ENCODE data around the gene ITPA. TPM values are rescaled to one million over a fixed set of nuclear protein-coding genes. Genes with fewer than 3 reads are reported as not detected.

The ITPA gene
- total RNA-seq, 4 donors from 2014 or later = 15.0 to 95.7 (median 39.6) TPM

- Histone ChIP-seq H3K27ac (no peak overlapping the region), H3K4me1 (peaks cover 0 to 6% (median 0%) of the 10 kb centered on the region in 4 donors), H3K9me3 (no peaks in the 10 kb centered on the region), H3K4me3 (no peak overlapping the region), H3K36me3 (no peaks in the 10 kb centered on the region), H3K27me3 (no peaks in the 10 kb centered on the region)
- TF ChIP-seq POLR2A (IDR thresholded peaks at IDR 0.05) (no peak), EP300 (IDR thresholded peaks at IDR 0.05; ENCODE audit: low read depth) (no peak), POLR2AphosphoS5 (IDR thresholded peaks at IDR 0.05) (no peak), CTCF (IDR thresholded peaks at IDR 0.05) (no peak)
- WGBS, 2 donors (ENCODE audit: low coverage in 1 of 2) = 80% methylated on average over 7 of the region's 7 CpGs; no CpG with 5 or more reads in 1 of the 2 donors
- no peak for DNase-seq
- intact Hi-C loops (cut with DNase I; ENCODE audit: low total_unique reads) (no loop called here), in situ Hi-C loops (cut with MboI; ENCODE audit: low pct_ligation_motif_present in 1 of 4, low pct_unique_long_range_greater_than_20kb in 1 of 4, low sequenced_read_pairs in 3 of 4) (no loop called here)
Observed at GRCh38 chr20:3227506-3227905, 18.2 kb downstream of the ITPA start.

- H3K27ac ChIP-seq = no peak overlapping the region
- no peak for TF ChIP-seq EP300 (IDR thresholded peaks at IDR 0.05; ENCODE audit: low read depth)
- TF ChIP-seq POLR2AphosphoS5 (IDR thresholded peaks at IDR 0.05) = no peak
- no peak for TF ChIP-seq CTCF (IDR thresholded peaks at IDR 0.05)
- TF ChIP-seq POLR2A (IDR thresholded peaks at IDR 0.05) = no peak
- in situ Hi-C loops (cut with MboI; ENCODE audit: low pct_ligation_motif_present in 1 of 4, low pct_unique_long_range_greater_than_20kb in 1 of 4, low sequenced_read_pairs in 3 of 4) = no loop called here
- H3K4me1 ChIP-seq = peaks cover 0 to 6% (median 0%) of the 10 kb centered on the region in 4 donors
- H3K27me3 ChIP-seq = no peaks in the 10 kb centered on the region
- WGBS, 2 donors (ENCODE audit: low coverage in 1 of 2) = 84% methylated on average over 34 of the region's 42 CpGs; no CpG with 5 or more reads in 1 of the 2 donors
- no peaks in the 10 kb centered on the region for H3K36me3 ChIP-seq
- DNase-seq = no peak
- no peaks in the 10 kb centered on the region for H3K9me3 ChIP-seq
- intact Hi-C loops (cut with DNase I; ENCODE audit: low total_unique reads) = no loop called here
- no peak overlapping the region for H3K4me3 ChIP-seq
Observed at GRCh38 chr20:3227936-3228749, 18.8 kb downstream of the ITPA start.

GRCh38 chr20:3228750-3229032, 19.4 kb downstream of the ITPA start:
- Histone ChIP-seq H3K27me3 (no peaks in the 10 kb centered on the region), H3K9me3 (no peaks in the 10 kb centered on the region), H3K27ac (no peak overlapping the region), H3K4me1 (peaks cover 0 to 6% (median 0%) of the 10 kb centered on the region in 4 donors), H3K4me3 (no peak overlapping the region), H3K36me3 (no peaks in the 10 kb centered on the region)
- intact Hi-C loops (cut with DNase I; ENCODE audit: low total_unique reads) (no loop called here), in situ Hi-C loops (cut with MboI; ENCODE audit: low pct_ligation_motif_present in 1 of 4, low pct_unique_long_range_greater_than_20kb in 1 of 4, low sequenced_read_pairs in 3 of 4) (no loop called here)
- DNase-seq = no peak
- WGBS, 2 donors (ENCODE audit: low coverage in 1 of 2) = 90% methylated on average over 10 of the region's 11 CpGs; no CpG with 5 or more reads in 1 of the 2 donors
- no peak for TF ChIP-seq CTCF (IDR thresholded peaks at IDR 0.05)
- no peak for TF ChIP-seq POLR2A (IDR thresholded peaks at IDR 0.05)
- TF ChIP-seq EP300 (IDR thresholded peaks at IDR 0.05; ENCODE audit: low read depth) = no peak
- no peak for TF ChIP-seq POLR2AphosphoS5 (IDR thresholded peaks at IDR 0.05)

GRCh38 chr20:3229158-3229557, 19.9 kb downstream of the ITPA start:
- TF ChIP-seq POLR2A (IDR thresholded peaks at IDR 0.05) (no peak), CTCF (IDR thresholded peaks at IDR 0.05) (no peak), POLR2AphosphoS5 (IDR thresholded peaks at IDR 0.05) (no peak), EP300 (IDR thresholded peaks at IDR 0.05; ENCODE audit: low read depth) (no peak)
- H3K27me3 ChIP-seq = no peaks in the 10 kb centered on the region
- 97% methylated on average over 14 of the region's 22 CpGs; no CpG with 5 or more reads in 1 of the 2 donors for WGBS, 2 donors (ENCODE audit: low coverage in 1 of 2)
- no peak overlapping the region for H3K4me3 ChIP-seq
- DNase-seq = no peak
- intact Hi-C loops (cut with DNase I; ENCODE audit: low total_unique reads) (no loop called here), in situ Hi-C loops (cut with MboI; ENCODE audit: low pct_ligation_motif_present in 1 of 4, low pct_unique_long_range_greater_than_20kb in 1 of 4, low sequenced_read_pairs in 3 of 4) (no loop called here)
- H3K27ac ChIP-seq = no peak overlapping the region
- H3K4me1 ChIP-seq = peaks cover 0 to 6% (median 0%) of the 10 kb centered on the region in 4 donors
- no peaks in the 10 kb centered on the region for H3K36me3 ChIP-seq
- H3K9me3 ChIP-seq = no peaks in the 10 kb centered on the region
